ENCODE measurements around the gene TBL1Y. TPM values are rescaled to one million over a fixed set of nuclear protein-coding genes. Genes with fewer than 3 reads are reported as not detected.

TBL1Y gene
- total RNA-seq, 2 donors from 2014 or later: 9.4 to 11.3 TPM

DNA sequence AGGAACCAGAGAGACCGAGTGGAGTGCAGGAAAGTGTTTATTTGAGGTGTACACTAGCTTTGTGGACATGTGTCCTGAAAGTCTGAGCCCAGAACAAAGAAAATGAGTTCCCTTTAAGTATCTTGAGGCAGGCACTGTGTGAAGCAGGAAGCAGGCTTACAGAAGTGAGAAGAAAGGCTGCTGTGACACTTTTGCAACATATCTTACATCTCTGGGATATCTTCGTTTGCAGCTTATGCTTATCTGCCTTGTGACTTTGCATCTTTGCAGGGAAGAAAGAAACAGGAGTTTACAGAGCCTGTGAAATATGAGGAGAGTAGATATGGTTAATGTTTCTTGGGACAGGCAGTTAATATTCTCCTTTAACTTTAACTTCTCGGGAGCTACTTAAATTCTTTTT, 92.1 kb downstream of the TBL1Y start:
- intact Hi-C loops (cut with DNase I): no loop called here
- no peaks in the 10 kb centered on the region for H3K9me3 ChIP-seq

DNA sequence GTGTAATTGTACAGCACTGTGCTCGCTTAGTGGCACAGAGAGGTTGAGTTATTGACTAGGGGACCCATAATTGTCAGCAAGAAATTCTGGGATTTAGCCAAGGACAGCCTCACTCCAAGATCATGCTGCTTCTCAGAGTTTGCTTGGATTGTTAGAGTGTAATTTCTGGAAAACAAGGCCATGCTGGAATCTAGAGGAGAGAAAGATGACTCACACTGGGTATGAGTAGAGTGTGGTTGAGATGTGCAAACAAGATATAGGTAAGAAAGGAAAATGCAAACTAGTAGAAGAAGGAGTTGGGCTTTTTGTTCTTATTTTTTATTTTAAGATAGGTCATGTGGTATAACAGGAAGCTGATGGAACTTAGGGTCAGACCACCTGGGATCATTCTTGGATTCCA, 97.4 kb downstream of the TBL1Y start:
- DNase-seq (ENCODE audit: low spot score): no peak
- no peaks in the 10 kb centered on the region for H3K4me1 ChIP-seq (replicated peaks)
- H3K36me3 ChIP-seq: no peaks in the 10 kb centered on the region
- WGBS: 90% methylated on average over 1 of the region's 1 CpG
- no peaks in the 10 kb centered on the region for H3K9me3 ChIP-seq
- no peaks in the 10 kb centered on the region for H3K27me3 ChIP-seq (replicated peaks; ENCODE audit: insufficient read depth)
- H3K4me3 ChIP-seq: no peak overlapping the region
- peak overlapping the region in 1 of 2 donors; percentile 11 for H3K27ac ChIP-seq
- TF ChIP-seq POLR2A (IDR thresholded peaks at IDR 0.05) (no peak), POLR2AphosphoS5 (IDR thresholded peaks at IDR 0.05) (no peak)
- TF ChIP-seq, protein P1, sequence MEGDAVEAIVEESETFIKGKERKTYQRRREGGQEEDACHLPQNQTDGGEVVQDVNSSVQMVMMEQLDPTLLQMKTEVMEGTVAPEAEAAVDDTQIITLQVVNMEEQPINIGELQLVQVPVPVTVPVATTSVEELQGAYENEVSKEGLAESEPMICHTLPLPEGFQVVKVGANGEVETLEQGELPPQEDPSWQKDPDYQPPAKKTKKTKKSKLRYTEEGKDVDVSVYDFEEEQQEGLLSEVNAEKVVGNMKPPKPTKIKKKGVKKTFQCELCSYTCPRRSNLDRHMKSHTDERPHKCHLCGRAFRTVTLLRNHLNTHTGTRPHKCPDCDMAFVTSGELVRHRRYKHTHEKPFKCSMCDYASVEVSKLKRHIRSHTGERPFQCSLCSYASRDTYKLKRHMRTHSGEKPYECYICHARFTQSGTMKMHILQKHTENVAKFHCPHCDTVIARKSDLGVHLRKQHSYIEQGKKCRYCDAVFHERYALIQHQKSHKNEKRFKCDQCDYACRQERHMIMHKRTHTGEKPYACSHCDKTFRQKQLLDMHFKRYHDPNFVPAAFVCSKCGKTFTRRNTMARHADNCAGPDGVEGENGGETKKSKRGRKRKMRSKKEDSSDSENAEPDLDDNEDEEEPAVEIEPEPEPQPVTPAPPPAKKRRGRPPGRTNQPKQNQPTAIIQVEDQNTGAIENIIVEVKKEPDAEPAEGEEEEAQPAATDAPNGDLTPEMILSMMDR (IDR thresholded peaks at IDR 0.05): no peak
- intact Hi-C loops (cut with DNase I): no loop called here

More for the DNA sequence above, 92.1 kb downstream of the TBL1Y start:
- no peak overlapping the region for H3K4me3 ChIP-seq
- H3K27me3 ChIP-seq (replicated peaks; ENCODE audit: insufficient read depth): no peaks in the 10 kb centered on the region
- DNase-seq (ENCODE audit: low spot score): no peak
- TF ChIP-seq, protein P1 (IDR thresholded peaks at IDR 0.05): no peak
- TF ChIP-seq POLR2A (IDR thresholded peaks at IDR 0.05) (no peak), POLR2AphosphoS5 (IDR thresholded peaks at IDR 0.05) (no peak)
- no peak overlapping the region for H3K27ac ChIP-seq
- H3K4me1 ChIP-seq (replicated peaks): no peaks in the 10 kb centered on the region
- 34% methylated on average over 3 of the region's 3 CpGs for WGBS
- H3K36me3 ChIP-seq: no peaks in the 10 kb centered on the region

DNA sequence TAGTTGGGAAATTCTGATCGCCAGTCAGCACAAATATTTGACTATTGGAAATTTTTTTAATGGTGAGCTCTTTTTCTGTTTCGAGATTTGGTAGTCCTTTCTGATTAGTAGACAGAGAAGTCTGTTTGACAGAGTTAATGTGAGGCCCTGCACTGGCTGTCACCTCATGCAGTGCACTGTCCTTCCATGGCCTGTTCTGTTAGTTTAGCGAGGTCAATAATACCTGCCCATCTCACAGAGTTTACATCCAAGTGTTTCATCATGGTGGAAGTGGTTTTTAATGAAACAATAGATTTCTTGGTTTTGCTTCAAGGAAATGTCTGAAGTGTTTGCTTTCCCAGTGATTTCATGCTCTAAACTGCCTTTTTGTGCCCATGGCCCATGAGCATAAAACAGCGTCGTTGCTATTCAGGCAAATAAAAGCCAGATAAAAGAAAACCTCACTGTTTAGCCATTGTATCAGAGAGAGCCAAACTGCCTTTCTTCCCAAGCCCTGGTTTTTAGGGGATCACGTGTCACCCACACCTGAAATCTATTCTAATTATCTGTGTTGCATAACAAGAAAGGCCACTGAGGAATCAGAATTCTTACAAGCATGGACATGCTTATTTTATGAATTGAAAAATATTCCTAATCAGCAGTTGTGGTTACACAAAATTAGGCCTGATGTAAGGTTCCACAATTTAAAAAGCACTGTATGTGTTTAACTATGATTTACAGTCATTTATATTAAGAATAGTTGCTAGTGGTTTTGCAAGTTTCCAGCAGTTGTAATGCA, 98.3 kb downstream of the TBL1Y start:
- DNase-seq (ENCODE audit: low spot score): peak; percentile 8
- no peaks in the 10 kb centered on the region for H3K27me3 ChIP-seq (replicated peaks; ENCODE audit: insufficient read depth)
- intact Hi-C loops (cut with DNase I): no loop called here
- H3K4me1 ChIP-seq (replicated peaks): no peaks in the 10 kb centered on the region
- no peaks in the 10 kb centered on the region for H3K9me3 ChIP-seq
- peak overlapping the region in 1 of 2 donors; percentile 11 for H3K27ac ChIP-seq
- 43% methylated on average over 6 of the region's 6 CpGs for WGBS
- H3K4me3 ChIP-seq: no peak overlapping the region
- no peaks in the 10 kb centered on the region for H3K36me3 ChIP-seq
- TF ChIP-seq POLR2A (IDR thresholded peaks at IDR 0.05) (no peak), POLR2AphosphoS5 (IDR thresholded peaks at IDR 0.05) (no peak)
- TF ChIP-seq, protein P1 (IDR thresholded peaks at IDR 0.05): no peak

DNA sequence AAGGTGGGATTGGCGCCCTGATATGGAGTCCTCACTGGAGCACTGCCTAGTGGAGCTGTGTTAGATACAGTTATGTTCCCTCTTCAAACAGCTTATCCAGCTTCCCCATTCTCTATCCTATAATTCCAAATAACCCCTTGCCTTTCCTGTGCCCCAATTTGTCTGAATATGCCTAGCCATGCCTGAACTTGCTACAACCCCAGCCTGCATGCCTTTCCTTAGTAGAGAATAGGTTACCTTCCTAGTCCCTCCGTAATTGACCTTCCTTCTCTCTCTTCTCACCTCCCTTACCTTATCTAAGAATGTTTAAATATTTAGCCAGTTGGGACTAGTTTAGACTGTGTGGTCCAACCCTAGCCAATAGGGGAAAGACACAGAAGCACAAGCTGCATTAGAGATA, 102.6 kb downstream of the TBL1Y start:
- H3K27ac ChIP-seq: no peak overlapping the region
- intact Hi-C loops (cut with DNase I): no loop called here
- DNase-seq (ENCODE audit: low spot score): no peak
- 64% methylated on average over 1 of the region's 2 CpGs for WGBS
- no peaks in the 10 kb centered on the region for H3K9me3 ChIP-seq
- TF ChIP-seq, protein P1 (IDR thresholded peaks at IDR 0.05): no peak
- TF ChIP-seq POLR2AphosphoS5 (IDR thresholded peaks at IDR 0.05) (no peak), POLR2A (IDR thresholded peaks at IDR 0.05) (no peak)
- no peaks in the 10 kb centered on the region for H3K27me3 ChIP-seq (replicated peaks; ENCODE audit: insufficient read depth)
- H3K36me3 ChIP-seq: no peaks in the 10 kb centered on the region
- H3K4me3 ChIP-seq: no peak overlapping the region
- H3K4me1 ChIP-seq (replicated peaks): no peaks in the 10 kb centered on the region

DNA sequence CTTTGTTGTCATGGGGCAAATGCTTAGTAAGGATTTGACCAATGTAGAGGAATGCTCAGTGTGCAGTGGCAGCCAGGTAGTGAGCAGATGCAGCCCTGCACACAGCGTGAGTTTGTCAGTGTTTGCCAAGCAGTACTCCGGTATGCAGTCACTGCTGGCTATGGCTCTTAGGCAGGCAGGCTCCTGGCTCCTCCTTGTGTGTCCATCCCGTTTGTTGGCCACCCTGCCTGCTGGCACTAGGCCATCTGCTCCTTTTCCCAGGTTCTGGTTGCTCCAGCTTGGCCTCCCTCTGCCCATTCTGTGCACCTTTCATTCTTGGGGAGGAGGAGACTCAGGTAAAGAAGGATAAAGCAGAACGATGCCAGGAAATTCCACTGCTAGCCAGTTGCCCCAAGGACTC, 106.0 kb downstream of the TBL1Y start:
- Histone ChIP-seq H3K27ac (no peak overlapping the region), H3K27me3 (replicated peaks; ENCODE audit: insufficient read depth) (no peaks in the 10 kb centered on the region), H3K9me3 (no peaks in the 10 kb centered on the region), H3K4me1 (replicated peaks) (no peaks in the 10 kb centered on the region), H3K4me3 (no peak overlapping the region), H3K36me3 (no peaks in the 10 kb centered on the region)
- peak; percentile 20 for DNase-seq (ENCODE audit: low spot score)
- intact Hi-C loops (cut with DNase I): no loop called here
- 40% methylated on average over 3 of the region's 4 CpGs for WGBS
- TF ChIP-seq, protein P1 (IDR thresholded peaks at IDR 0.05): no peak
- TF ChIP-seq POLR2A (IDR thresholded peaks at IDR 0.05): no peak
- no peak for TF ChIP-seq POLR2AphosphoS5 (IDR thresholded peaks at IDR 0.05)
